OCI-LY1 (cell line): ENCODE measurements around the gene ARHGAP21.

Experiments
- EZH2 ChIP-seq: fragments of 200-600 bp; sonication (generic), shearing (Covaris generic); IDR thresholded peaks from 2 replicates; pipeline ENCODE4 v1.8.0; 2017; ENCODE audit warnings: borderline replicate concordance, mixed run types, mild to moderate bottlenecking, antibody characterized with exemption, low read length, moderate library complexity, mixed read lengths
- TF ChIP-seq, protein P1 (sequence below): fragments of 200-600 bp; sonication (generic), shearing (Covaris generic); IDR thresholded peaks from 2 replicates; pipeline ENCODE4 v1.5.1; 2017; ENCODE audit warnings: mild to moderate bottlenecking, antibody characterized with exemption, low read length, moderate library complexity, mixed read lengths

DNA sequence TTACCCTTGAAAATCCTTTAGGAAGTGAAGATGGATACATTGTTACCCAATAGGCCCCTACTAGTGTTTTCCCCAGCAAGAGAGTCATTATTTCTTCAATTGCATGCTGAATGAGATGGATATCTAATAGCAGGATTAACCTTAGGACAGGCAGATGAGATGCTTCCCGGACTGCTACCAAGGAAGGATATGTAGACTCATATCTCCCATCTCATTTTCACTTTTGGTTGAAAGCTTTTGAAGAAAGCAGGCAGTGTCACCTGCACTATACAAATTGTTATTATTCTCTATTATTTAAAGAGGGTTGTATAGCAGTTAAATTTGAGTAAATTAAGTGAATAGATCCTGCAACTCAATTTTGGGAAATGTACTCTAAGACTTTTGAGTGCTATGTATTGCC lies 17.0 kb upstream of the ARHGAP21 start:
- TF ChIP-seq, protein P1, sequence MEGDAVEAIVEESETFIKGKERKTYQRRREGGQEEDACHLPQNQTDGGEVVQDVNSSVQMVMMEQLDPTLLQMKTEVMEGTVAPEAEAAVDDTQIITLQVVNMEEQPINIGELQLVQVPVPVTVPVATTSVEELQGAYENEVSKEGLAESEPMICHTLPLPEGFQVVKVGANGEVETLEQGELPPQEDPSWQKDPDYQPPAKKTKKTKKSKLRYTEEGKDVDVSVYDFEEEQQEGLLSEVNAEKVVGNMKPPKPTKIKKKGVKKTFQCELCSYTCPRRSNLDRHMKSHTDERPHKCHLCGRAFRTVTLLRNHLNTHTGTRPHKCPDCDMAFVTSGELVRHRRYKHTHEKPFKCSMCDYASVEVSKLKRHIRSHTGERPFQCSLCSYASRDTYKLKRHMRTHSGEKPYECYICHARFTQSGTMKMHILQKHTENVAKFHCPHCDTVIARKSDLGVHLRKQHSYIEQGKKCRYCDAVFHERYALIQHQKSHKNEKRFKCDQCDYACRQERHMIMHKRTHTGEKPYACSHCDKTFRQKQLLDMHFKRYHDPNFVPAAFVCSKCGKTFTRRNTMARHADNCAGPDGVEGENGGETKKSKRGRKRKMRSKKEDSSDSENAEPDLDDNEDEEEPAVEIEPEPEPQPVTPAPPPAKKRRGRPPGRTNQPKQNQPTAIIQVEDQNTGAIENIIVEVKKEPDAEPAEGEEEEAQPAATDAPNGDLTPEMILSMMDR, result no peak
- no peak for TF ChIP-seq EZH2
